HG03378 (cell line): Measurements from ENCODE around the gene SLC40A1.

Source experiments
- ATAC-seq: cut with Tn5 transposase; IDR thresholded peaks from one replicate; pipeline ENCODE4 v1.9.1; 2021; ENCODE audit warnings: mild to moderate bottlenecking, moderate library complexity; ENCODE audit not compliant: unreplicated experiment

Gene SLC40A1

GRCh38 chr2:189517847-189518535 lies 62.6 kb downstream of the SLC40A1 start:
- ATAC-seq, result no peak

- no peak for ATAC-seq
These were observed 64.0 kb downstream of the SLC40A1 start for GRCh38 chr2:189516546-189516945.

GRCh38 chr2:189515264-189515663 lies 65.3 kb downstream of the SLC40A1 start:
- no peak for ATAC-seq

GRCh38 chr2:189514104-189514503 lies 66.5 kb downstream of the SLC40A1 start:
- ATAC-seq, result no peak

GRCh38 chr2:189512879-189513278 lies 67.7 kb downstream of the SLC40A1 start:
- ATAC-seq, result no peak

- ATAC-seq, result no peak
These were observed 68.6 kb downstream of the SLC40A1 start for GRCh38 chr2:189511960-189512319.

GRCh38 chr2:189511210-189511959 lies 69.2 kb downstream of the SLC40A1 start:
- ATAC-seq, result no peak
